Activated T-helper 1 cell treated with anti-CD3 and anti-CD28 coated beads, Interleukin-12 subunit alpha, Interleukin-12 subunit beta, Interleukin-2, Interleukin-4 antibody, amounts not matched to agents 30 ng/mL and 10 ng/mL and 1 ng/mL, durations not matched to agents 14 hours and 24 hours and 36 hours (primary cell): ENCODE measurements around the gene CPT1B. TPM values are rescaled to one million over a fixed set of nuclear protein-coding genes. Genes with fewer than 3 reads are reported as not detected.
A peak's percentile ranks its signal among the peaks of the same experiment; 100 is the strongest.
"Not testable (repeated sequence)": the region's sequence is repeated elsewhere in the genome, so short reads cannot be mapped to it uniquely, and the experiment has no call there.

Source experiments
- DNase-seq: peaks from one replicate; pipeline ENCODE4 v3.0.0; 2021; ENCODE audit warnings: low spot score
- H3K27ac Mint-ChIP-seq: one replicate; pipeline ENCODE4 v1.8.0; 2021; ENCODE audit warnings: mild to moderate bottlenecking, mixed read lengths
- H3K27me3 Mint-ChIP-seq: one replicate; pipeline ENCODE4 v1.8.0; 2022; ENCODE audit warnings: mild to moderate bottlenecking, moderate library complexity, mixed read lengths; ENCODE audit not compliant: insufficient read depth
- H3K36me3 Mint-ChIP-seq: one replicate; pipeline ENCODE4 v1.8.0; 2021; ENCODE audit warnings: low read depth, mixed read lengths
- H3K4me1 Mint-ChIP-seq: one replicate; pipeline ENCODE4 v1.8.0; 2021; ENCODE audit warnings: low read depth, mixed read lengths
- H3K4me3 Mint-ChIP-seq: one replicate; pipeline ENCODE4 v1.8.0; 2021; ENCODE audit warnings: mild to moderate bottlenecking, moderate library complexity, mixed read lengths
- H3K9me3 Mint-ChIP-seq: one replicate; pipeline ENCODE4 v1.8.0; 2021; ENCODE audit warnings: mixed read lengths
- intact Hi-C: fragments of 100-400 bp; cut with micrococcal nuclease; formaldehyde crosslinking; loops from one replicate; pipeline ENCODE4 v1.15.1; 2024
- total RNA-seq: library from RNA; stranded (reverse); gene quantifications from 2 replicates; pipeline ENCODE4 v1.2.3, GENCODE V29; 2022

The CPT1B gene
- total RNA-seq, 1 donor from 2014 or later, result 68.2 TPM

GRCh38 chr22:50522208-50522805 lies 55.9 kb downstream of the CPT1B start:
- H3K4me1 Mint-ChIP-seq, result peaks cover 18% of the 10 kb centered on the region
- H3K4me3 Mint-ChIP-seq, result peak overlapping the region; percentile 39
- no peak for DNase-seq
- intact Hi-C loops, result no loop called here
- no peaks in the 10 kb centered on the region for H3K27me3 Mint-ChIP-seq
- peaks cover 15% of the 10 kb centered on the region for H3K36me3 Mint-ChIP-seq
- H3K27ac Mint-ChIP-seq, result no peak overlapping the region
- no peaks in the 10 kb centered on the region for H3K9me3 Mint-ChIP-seq

DNA sequence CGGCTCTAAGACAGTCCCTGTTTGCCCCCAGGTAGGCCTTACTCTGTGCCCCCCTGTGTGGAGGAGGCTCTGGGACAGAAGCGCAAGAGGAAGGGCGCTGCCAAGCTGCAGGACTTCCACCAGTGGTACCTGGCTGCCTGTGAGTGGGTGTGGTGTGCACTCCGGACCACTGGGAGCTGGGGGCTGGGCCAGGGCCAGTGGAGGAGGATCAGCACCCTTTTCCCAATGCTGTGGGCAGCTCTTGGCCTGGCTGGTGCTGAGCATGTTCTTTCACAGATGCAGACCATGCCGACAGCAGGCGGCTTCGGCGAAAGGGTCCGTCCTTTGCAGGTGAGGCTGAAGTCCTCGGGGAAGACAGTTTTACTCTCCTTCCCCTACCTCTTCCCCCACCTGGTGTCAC lies 56.5 kb downstream of the CPT1B start:
- H3K36me3 Mint-ChIP-seq, result peaks cover 18% of the 10 kb centered on the region
- intact Hi-C loops, result no loop called here
- H3K4me3 Mint-ChIP-seq, result no peak overlapping the region
- H3K27ac Mint-ChIP-seq, result no peak overlapping the region
- H3K4me1 Mint-ChIP-seq, result peaks cover 13% of the 10 kb centered on the region
- H3K27me3 Mint-ChIP-seq, result no peaks in the 10 kb centered on the region
- H3K9me3 Mint-ChIP-seq, result no peaks in the 10 kb centered on the region
- no peak for DNase-seq

DNA sequence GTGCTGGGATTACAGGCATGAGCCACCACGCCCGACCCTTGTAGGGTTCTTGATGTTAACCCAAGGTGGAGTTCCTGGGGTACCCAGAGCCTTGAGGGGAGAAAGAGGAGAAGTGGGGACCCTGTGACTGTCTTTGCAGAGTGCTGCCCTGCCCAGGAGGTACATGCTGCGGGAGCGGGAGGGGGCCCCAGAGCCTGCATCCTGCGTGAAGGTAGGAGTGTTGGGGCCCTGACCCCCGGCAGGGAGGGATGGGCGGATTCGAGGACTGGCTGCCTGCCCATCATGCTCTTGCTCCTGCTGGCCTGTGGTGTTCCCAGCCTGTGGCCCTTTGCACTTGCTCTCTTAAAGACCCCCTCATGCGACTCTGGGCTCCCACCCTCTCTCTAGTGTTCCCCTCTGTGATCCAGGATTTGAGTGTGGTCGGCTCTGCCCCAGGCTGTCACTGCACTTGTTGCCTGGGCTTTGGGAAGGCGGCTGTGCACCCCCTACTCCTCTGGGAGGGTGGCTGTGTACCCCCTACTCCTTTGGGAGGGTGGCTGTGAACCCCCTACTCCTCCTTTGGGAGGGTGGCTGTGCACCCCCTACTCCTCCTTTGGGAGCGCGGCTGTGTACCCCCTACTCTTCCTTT lies 57.3 kb downstream of the CPT1B start:
- peaks cover 19% of the 10 kb centered on the region for H3K36me3 Mint-ChIP-seq
- no peaks in the 10 kb centered on the region for H3K9me3 Mint-ChIP-seq
- no peak overlapping the region for H3K4me3 Mint-ChIP-seq
- H3K27ac Mint-ChIP-seq, result no peak overlapping the region
- intact Hi-C loops, result no loop called here
- H3K4me1 Mint-ChIP-seq, result peaks cover 13% of the 10 kb centered on the region
- no peak for DNase-seq
- H3K27me3 Mint-ChIP-seq, result no peaks in the 10 kb centered on the region

- H3K9me3 Mint-ChIP-seq, H3K4me3 Mint-ChIP-seq, DNase-seq, intact Hi-C loops, H3K27me3 Mint-ChIP-seq, H3K27ac Mint-ChIP-seq: not testable (repeated sequence)
- H3K4me1 Mint-ChIP-seq, result peaks cover 18% of the 10 kb centered on the region
- peaks cover 23% of the 10 kb centered on the region for H3K36me3 Mint-ChIP-seq
These were observed 58.0 kb downstream of the CPT1B start for GRCh38 chr22:50520184-50520583.

GRCh38 chr22:50519151-50519550 lies 59.1 kb downstream of the CPT1B start:
- intact Hi-C loops, result no loop called here
- Mint-ChIP-seq H3K27ac (no peak overlapping the region), H3K27me3 (no peaks in the 10 kb centered on the region), H3K9me3 (no peaks in the 10 kb centered on the region), H3K36me3 (peaks cover 18% of the 10 kb centered on the region), H3K4me3 (no peak overlapping the region), H3K4me1 (peaks cover 19% of the 10 kb centered on the region)
- DNase-seq, result no peak

Other genes with a start within 250 kb of the CPT1B start
- 46.0 and 48.5 TPM in 2 replicates for gene PPP6R2, start 235.1 kb downstream of the CPT1B start, total RNA-seq
- 113 and 116 TPM in 2 replicates for gene SBF1, start 103.4 kb downstream of the CPT1B start, total RNA-seq
- gene ADM2, start 96.9 kb downstream of the CPT1B start, total RNA-seq, result 4.2 and 4.9 TPM in 2 replicates
- 0.29 TPM in 1 of 2 replicates, not detected in the other for gene MIOX, start 91.6 kb downstream of the CPT1B start, total RNA-seq
- 79.5 and 81.2 TPM in 2 replicates for gene LMF2, start 70.7 kb downstream of the CPT1B start, total RNA-seq
- 133 and 134 TPM in 2 replicates for gene NCAPH2, start 70.2 kb downstream of the CPT1B start, total RNA-seq
- 8.7 and 14.8 TPM in 2 replicates for gene SCO2, start 52.8 kb downstream of the CPT1B start, total RNA-seq
- 57.2 and 59.9 TPM in 2 replicates for gene TYMP, start 48.4 kb downstream of the CPT1B start, total RNA-seq
- gene KLHDC7B, start 32.5 kb downstream of the CPT1B start, total RNA-seq, result 5.5 TPM in 2 replicates
- gene SYCE3, start 15.5 kb downstream of the CPT1B start, total RNA-seq, result 0.83 TPM in 1 of 2 replicates, not detected in the other
- 81.0 and 88.7 TPM in 2 replicates for gene CHKB, start 4.4 kb upstream of the CPT1B start, total RNA-seq
- 0.08 and 0.17 TPM in 2 replicates for gene MAPK8IP2, start 22.4 kb upstream of the CPT1B start, total RNA-seq
- gene ARSA, start 49.7 kb upstream of the CPT1B start, total RNA-seq, result 26.2 and 27.3 TPM in 2 replicates
- gene SHANK3, start 94.4 kb upstream of the CPT1B start, total RNA-seq, result 0.05 and 0.10 TPM in 2 replicates
- not detected in 2 replicates for gene ACR, start 159.8 kb upstream of the CPT1B start, total RNA-seq
- gene RABL2B, start 205.2 kb upstream of the CPT1B start, total RNA-seq, result 30.7 and 41.3 TPM in 2 replicates